Trophoblast cell (in vitro differentiated cells and primary cell): Measurements from ENCODE around the gene IL1RAPL2.
A peak's percentile ranks its signal among the peaks of the same experiment; 100 is the strongest.

Experiments
- DNase-seq, 2 donors: peaks; one replicate each; pipeline ENCODE4 v3.0.0-alpha.2; 2016
- H2AFZ ChIP-seq: 2 replicates; pipeline ENCODE4 v1.6.1; 2013; ENCODE audit warnings: low read length, moderate library complexity, mild to moderate bottlenecking; ENCODE audit not compliant: insufficient read depth, poor library complexity
- H2AK5ac ChIP-seq: 2 replicates; pipeline ENCODE4 v1.6.1; 2013; ENCODE audit warnings: mild to moderate bottlenecking, low read length
- H2BK120ac ChIP-seq: 2 replicates; pipeline ENCODE4 v1.6.1; 2013; ENCODE audit warnings: low read length, mild to moderate bottlenecking, moderate library complexity; ENCODE audit not compliant: insufficient read depth, poor library complexity
- H2BK12ac ChIP-seq: 2 replicates; pipeline ENCODE4 v1.6.1; 2013; ENCODE audit warnings: mild to moderate bottlenecking, low read length, moderate library complexity
- H2BK5ac ChIP-seq: 2 replicates; pipeline ENCODE4 v1.6.1; 2013; ENCODE audit warnings: low read length, low read depth, moderate library complexity, mild to moderate bottlenecking; ENCODE audit not compliant: poor library complexity
- H3K14ac ChIP-seq: 2 replicates; pipeline ENCODE4 v1.6.1; 2013; ENCODE audit warnings: mild to moderate bottlenecking, low read length
- H3K18ac ChIP-seq: 2 replicates; pipeline ENCODE4 v1.6.1; 2013; ENCODE audit warnings: mild to moderate bottlenecking, low read length
- H3K23ac ChIP-seq: 2 replicates; pipeline ENCODE4 v1.6.1; 2013; ENCODE audit warnings: low read length
- H3K27ac ChIP-seq: 2 replicates; pipeline ENCODE4 v1.5.1; 2013; ENCODE audit warnings: low read depth, mild to moderate bottlenecking, inconsistent platforms, low read length, moderate library complexity
- H3K27me3 ChIP-seq: 2 replicates; pipeline ENCODE4 v1.6.1; 2013; ENCODE audit warnings: inconsistent platforms, mild to moderate bottlenecking, low read length, moderate library complexity; ENCODE audit not compliant: insufficient read depth
- H3K36me3 ChIP-seq, 2 experiments: 1 replicate in 1 of 2; 2 replicates in 1 of 2; pipeline ENCODE4 v1.6.1; 2013; ENCODE audit warnings: low read length in 2 of 2, mild to moderate bottlenecking in 2 of 2, moderate library complexity in 1 of 2; ENCODE audit not compliant: insufficient read depth in 2 of 2, control insufficient read depth in 1 of 2
- H3K4ac ChIP-seq: 2 replicates; pipeline ENCODE4 v1.6.1; 2013; ENCODE audit warnings: low read depth, mild to moderate bottlenecking, low read length, moderate library complexity
- H3K4me1 ChIP-seq, 2 experiments: 1 replicate in 1 of 2; 2 replicates in 1 of 2; pipeline ENCODE4 v1.6.1; 2013; ENCODE audit warnings: low read length in 2 of 2, mild to moderate bottlenecking in 2 of 2, moderate library complexity in 1 of 2; ENCODE audit not compliant: insufficient read depth in 2 of 2, control insufficient read depth in 1 of 2
- H3K4me2 ChIP-seq: 2 replicates; pipeline ENCODE4 v1.6.1; 2013; ENCODE audit warnings: inconsistent platforms, mild to moderate bottlenecking, low read length, moderate library complexity
- H3K4me3 ChIP-seq: 2 replicates; pipeline ENCODE4 v1.5.1; 2013; ENCODE audit warnings: mild to moderate bottlenecking, low read depth, low read length, inconsistent platforms
- H3K79me1 ChIP-seq: one replicate; pipeline ENCODE4 v1.6.1; 2013; ENCODE audit warnings: low read length
- H3K79me2 ChIP-seq: 2 replicates; pipeline ENCODE4 v1.6.1; 2013; ENCODE audit warnings: low read length, mild to moderate bottlenecking; ENCODE audit not compliant: control insufficient read depth, insufficient read depth, poor library complexity
- H3K9ac ChIP-seq: 2 replicates; pipeline ENCODE4 v1.6.1; 2013; ENCODE audit warnings: mild to moderate bottlenecking, low read length
- H3K9me3 ChIP-seq: 2 replicates; pipeline ENCODE4 v1.6.1; 2013; ENCODE audit warnings: low read depth, mild to moderate bottlenecking, control low read depth, inconsistent platforms, low read length; ENCODE audit not compliant: insufficient read depth
- H4K12ac ChIP-seq: 2 replicates; pipeline ENCODE4 v1.6.1; 2013; ENCODE audit warnings: low read depth, mild to moderate bottlenecking, low read length, moderate library complexity
- H4K8ac ChIP-seq: 2 replicates; pipeline ENCODE4 v1.6.1; 2013; ENCODE audit warnings: low read depth, mild to moderate bottlenecking, low read length, moderate library complexity
- H4K91ac ChIP-seq: one replicate; pipeline ENCODE4 v1.6.1; 2013; ENCODE audit warnings: low read depth, mild to moderate bottlenecking, low read length, moderate library complexity
- WGBS: extraction: QIAGEN DNeasy Blood & Tissue Kit; methylation state at CpG from one replicate; pipeline ENCODE4 v1.1.7; 2013; ENCODE audit warnings: missing lambda C conversion rate; ENCODE audit not compliant: insufficient read length, insufficient coverage; ENCODE audit errors: extremely low coverage; 5-methylcytosine and 5-hydroxymethylcytosine counted together

Gene IL1RAPL2

GRCh38 chrX:105738162-105738561 is 1172.2 kb downstream of the IL1RAPL2 start:
- Histone ChIP-seq H3K27ac (no peak overlapping the region), H3K9ac (no peak overlapping the region), H2AK5ac (no peak overlapping the region), H3K79me2 (no peaks in the 10 kb centered on the region), H4K12ac (no peak overlapping the region), H3K4me2 (no peak overlapping the region), H2BK120ac (no peak overlapping the region), H3K79me1 (no peaks in the 10 kb centered on the region), H3K4me1 (no peaks in the 10 kb centered on the region), H4K8ac (no peak overlapping the region), H3K9me3 (no peaks in the 10 kb centered on the region), H2BK5ac (no peak overlapping the region), H3K4ac (no peak overlapping the region), H3K36me3 (no peaks in the 10 kb centered on the region), H2BK12ac (no peak overlapping the region), H3K4me3 (no peak overlapping the region), H3K18ac (no peak overlapping the region), H4K91ac (no peak overlapping the region), H3K27me3 (no peaks in the 10 kb centered on the region), H3K14ac (no peak overlapping the region), H3K23ac (no peak overlapping the region), H2AFZ (no peak overlapping the region)
- WGBS = no CpG with 5 or more reads among the region's 2 CpGs
- no peak for DNase-seq

DNA sequence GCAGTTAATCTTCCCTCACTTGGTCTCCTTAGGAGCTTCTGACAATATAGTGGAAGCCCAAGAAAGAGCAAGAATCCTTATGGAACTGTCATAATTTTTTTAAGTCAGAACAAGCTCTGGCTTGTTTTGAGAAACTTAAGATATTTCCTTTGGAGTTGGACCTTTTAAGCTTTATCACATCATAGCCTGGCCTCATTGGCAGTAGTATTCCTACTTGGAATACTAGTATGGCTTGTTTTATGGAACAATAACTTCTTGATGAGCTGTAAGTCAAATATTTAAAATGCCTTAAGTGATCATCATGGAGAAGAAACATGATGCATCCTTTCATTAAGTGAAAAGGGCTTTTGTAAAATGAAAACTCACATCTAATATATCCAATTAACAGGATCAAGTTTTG is 1178.3 kb downstream of the IL1RAPL2 start:
- Histone ChIP-seq H3K79me1 (no peaks in the 10 kb centered on the region), H3K4ac (no peak overlapping the region), H2AFZ (no peak overlapping the region), H3K9ac (no peak overlapping the region), H3K27ac (no peak overlapping the region), H4K91ac (no peak overlapping the region), H2AK5ac (no peak overlapping the region), H3K18ac (no peak overlapping the region), H3K36me3 (no peaks in the 10 kb centered on the region), H2BK12ac (no peak overlapping the region), H3K79me2 (no peaks in the 10 kb centered on the region), H2BK120ac (no peak overlapping the region), H3K4me3 (no peak overlapping the region), H3K9me3 (no peaks in the 10 kb centered on the region), H3K4me1 (no peaks in the 10 kb centered on the region), H3K27me3 (no peaks in the 10 kb centered on the region), H4K12ac (no peak overlapping the region), H3K14ac (no peak overlapping the region), H3K23ac (no peak overlapping the region), H4K8ac (no peak overlapping the region), H3K4me2 (no peak overlapping the region), H2BK5ac (no peak overlapping the region)
- DNase-seq = peak; percentile 30 to 83

DNA sequence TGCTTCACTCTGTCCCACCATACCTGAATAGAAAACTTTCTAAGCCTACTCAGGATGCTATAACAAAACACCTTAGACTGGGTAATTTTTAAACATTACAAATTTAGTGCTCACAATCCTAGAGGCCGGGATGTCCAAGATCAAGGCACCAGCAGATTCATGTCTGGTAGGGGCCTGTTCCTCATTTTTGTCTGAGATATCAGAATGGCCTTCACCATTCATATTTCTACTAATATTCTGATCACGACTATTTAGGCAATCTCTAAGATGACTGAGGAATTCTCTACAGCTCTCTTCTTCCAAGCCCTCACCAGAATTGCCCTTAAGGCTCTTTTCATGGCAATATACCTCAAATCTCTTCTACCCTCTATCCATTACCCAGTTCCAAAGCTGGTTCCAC is 1178.9 kb downstream of the IL1RAPL2 start:
- no peak overlapping the region for H3K18ac ChIP-seq
- no peak overlapping the region for H3K4me2 ChIP-seq
- no CpG with 5 or more reads among the region's 2 CpGs for WGBS

DNA sequence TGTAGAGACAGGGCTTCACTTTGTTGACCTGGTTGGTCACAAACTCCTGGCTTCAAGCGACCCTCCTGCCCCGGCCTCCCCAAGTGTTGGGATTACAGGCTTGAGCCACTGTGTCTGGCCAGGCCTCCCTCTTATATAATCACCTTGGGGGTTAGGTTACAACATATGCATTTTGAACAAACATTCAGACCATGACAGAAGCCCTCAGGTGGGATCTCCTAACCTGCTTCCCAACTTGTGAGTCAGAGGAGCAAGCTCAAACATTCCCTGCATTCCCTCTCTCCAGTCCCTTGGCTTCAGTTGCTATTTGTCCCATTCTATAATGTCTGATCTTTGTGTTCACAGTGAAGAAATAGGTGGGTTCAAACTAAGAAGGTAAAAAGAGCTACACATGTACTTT is 1179.9 kb downstream of the IL1RAPL2 start:
- Histone ChIP-seq H3K36me3 (no peaks in the 10 kb centered on the region), H3K27me3 (no peaks in the 10 kb centered on the region), H3K23ac (no peak overlapping the region), H3K18ac (no peak overlapping the region), H4K91ac (no peak overlapping the region), H3K27ac (peak overlapping the region; percentile 65), H3K4me1 (no peaks in the 10 kb centered on the region), H2AFZ (no peak overlapping the region), H3K4me2 (no peak overlapping the region), H2AK5ac (no peak overlapping the region), H4K12ac (no peak overlapping the region), H3K79me2 (no peaks in the 10 kb centered on the region), H2BK12ac (no peak overlapping the region), H2BK5ac (no peak overlapping the region), H3K9ac (no peak overlapping the region), H3K14ac (no peak overlapping the region), H2BK120ac (no peak overlapping the region), H4K8ac (peak overlapping the region; percentile 19), H3K9me3 (no peaks in the 10 kb centered on the region), H3K4ac (no peak overlapping the region), H3K4me3 (no peak overlapping the region), H3K79me1 (no peaks in the 10 kb centered on the region)
- DNase-seq = peak; percentile 75 to 91
- WGBS = no CpG with 5 or more reads among the region's 2 CpGs

More for the DNA sequence above, 1178.9 kb downstream of the IL1RAPL2 start:
- Histone ChIP-seq H2AK5ac (no peak overlapping the region), H3K4ac (no peak overlapping the region), H4K91ac (no peak overlapping the region), H3K14ac (no peak overlapping the region), H2BK120ac (no peak overlapping the region), H2BK5ac (no peak overlapping the region), H3K79me2 (no peaks in the 10 kb centered on the region), H3K4me3 (no peak overlapping the region), H3K27ac (no peak overlapping the region), H3K27me3 (no peaks in the 10 kb centered on the region), H3K4me1 (no peaks in the 10 kb centered on the region), H4K12ac (no peak overlapping the region), H3K36me3 (no peaks in the 10 kb centered on the region), H3K9me3 (no peaks in the 10 kb centered on the region), H2BK12ac (no peak overlapping the region), H3K9ac (no peak overlapping the region), H2AFZ (no peak overlapping the region), H3K79me1 (no peaks in the 10 kb centered on the region), H4K8ac (no peak overlapping the region), H3K23ac (no peak overlapping the region)
- DNase-seq = peak; percentile 54 to 82
